ENCODE measurements around the gene ARVCF.

DNA sequence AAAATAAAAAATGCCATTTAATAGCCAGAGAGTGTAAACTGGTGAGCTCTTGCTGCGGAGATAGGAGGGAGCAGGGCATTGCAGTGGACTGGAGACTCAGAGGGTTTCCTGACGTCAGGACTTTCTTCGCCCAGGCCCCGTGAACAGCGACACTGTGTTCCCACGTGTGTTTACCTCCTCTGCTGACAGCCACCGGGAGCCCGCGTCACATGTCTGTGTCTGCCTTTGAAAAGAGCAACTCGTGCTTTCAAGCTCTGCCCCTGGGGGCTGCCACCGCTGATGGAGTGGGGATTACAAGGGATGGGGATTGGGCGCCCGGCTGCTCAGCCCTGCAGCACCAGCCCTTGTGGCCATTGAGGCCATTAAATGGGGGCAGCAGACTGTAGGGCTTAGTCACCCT, 7.6 kb upstream of the ARVCF start:
- no peak for TF ChIP-seq EP300 (IDR thresholded peaks at IDR 0.05)
- TF ChIP-seq, protein P1, sequence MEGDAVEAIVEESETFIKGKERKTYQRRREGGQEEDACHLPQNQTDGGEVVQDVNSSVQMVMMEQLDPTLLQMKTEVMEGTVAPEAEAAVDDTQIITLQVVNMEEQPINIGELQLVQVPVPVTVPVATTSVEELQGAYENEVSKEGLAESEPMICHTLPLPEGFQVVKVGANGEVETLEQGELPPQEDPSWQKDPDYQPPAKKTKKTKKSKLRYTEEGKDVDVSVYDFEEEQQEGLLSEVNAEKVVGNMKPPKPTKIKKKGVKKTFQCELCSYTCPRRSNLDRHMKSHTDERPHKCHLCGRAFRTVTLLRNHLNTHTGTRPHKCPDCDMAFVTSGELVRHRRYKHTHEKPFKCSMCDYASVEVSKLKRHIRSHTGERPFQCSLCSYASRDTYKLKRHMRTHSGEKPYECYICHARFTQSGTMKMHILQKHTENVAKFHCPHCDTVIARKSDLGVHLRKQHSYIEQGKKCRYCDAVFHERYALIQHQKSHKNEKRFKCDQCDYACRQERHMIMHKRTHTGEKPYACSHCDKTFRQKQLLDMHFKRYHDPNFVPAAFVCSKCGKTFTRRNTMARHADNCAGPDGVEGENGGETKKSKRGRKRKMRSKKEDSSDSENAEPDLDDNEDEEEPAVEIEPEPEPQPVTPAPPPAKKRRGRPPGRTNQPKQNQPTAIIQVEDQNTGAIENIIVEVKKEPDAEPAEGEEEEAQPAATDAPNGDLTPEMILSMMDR (IDR thresholded peaks at IDR 0.05): no peak
